Activated T-cell treated with anti-CD3 and anti-CD28 coated beads for 1 hour (primary cell): ENCODE results near the gene COL24A1.
"Not testable (repeated sequence)": the region's sequence is repeated elsewhere in the genome, so short reads cannot be mapped to it uniquely, and the experiment has no call there.

Source experiments
- DNase-seq: peaks from one replicate; pipeline ENCODE4 v3.0.0-alpha.2; 2020; ENCODE audit warnings: low read depth

The COL24A1 gene

GRCh38 chr1:86152887-86153286 is 3.7 kb downstream of the COL24A1 start:
- no peak for DNase-seq

DNA sequence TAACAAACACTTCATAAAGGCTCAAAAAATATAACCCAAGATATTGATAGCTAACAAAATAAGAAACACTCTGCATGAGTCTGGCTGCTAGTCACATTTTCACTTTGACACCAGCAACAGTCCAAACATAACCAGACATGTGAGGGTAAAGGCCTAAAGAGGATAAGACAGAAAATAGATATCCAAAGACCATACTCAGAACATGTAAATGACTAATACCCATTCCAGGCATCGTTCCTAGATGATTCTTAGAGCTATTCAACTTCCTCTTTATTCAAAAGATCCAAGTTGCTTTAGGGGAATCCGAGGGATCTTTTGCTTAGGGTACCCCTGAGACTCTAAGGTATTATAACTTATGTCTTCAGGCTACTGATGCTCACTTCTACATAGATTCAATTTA is 5.1 kb downstream of the COL24A1 start:
- no peak for DNase-seq

DNA sequence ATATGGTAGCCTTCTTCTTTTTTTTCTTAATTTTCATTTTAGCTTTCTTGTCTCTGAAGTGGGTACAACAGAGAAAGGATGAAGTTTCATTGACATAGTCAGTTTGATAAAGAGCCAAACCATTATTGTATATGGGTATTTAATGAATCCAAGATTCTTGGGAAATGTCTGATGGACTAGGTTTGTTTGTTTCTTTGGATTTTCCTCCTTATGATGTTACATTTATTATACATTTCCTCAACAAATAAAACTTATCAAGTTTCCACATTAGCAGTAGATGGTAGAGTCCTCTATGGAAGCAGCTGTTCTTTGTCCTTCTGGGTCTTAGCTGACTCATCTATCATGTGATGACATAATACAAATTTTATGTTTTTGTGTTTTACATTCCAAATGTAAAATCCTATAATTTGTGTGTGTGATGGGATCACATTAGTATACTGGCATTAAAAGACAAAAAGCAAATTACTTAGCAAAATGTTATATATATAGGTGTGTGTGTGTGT is 6.0 kb downstream of the COL24A1 start:
- no peak for DNase-seq

GRCh38 chr1:86149591-86149990 is 7.0 kb downstream of the COL24A1 start:
- no peak for DNase-seq

DNA sequence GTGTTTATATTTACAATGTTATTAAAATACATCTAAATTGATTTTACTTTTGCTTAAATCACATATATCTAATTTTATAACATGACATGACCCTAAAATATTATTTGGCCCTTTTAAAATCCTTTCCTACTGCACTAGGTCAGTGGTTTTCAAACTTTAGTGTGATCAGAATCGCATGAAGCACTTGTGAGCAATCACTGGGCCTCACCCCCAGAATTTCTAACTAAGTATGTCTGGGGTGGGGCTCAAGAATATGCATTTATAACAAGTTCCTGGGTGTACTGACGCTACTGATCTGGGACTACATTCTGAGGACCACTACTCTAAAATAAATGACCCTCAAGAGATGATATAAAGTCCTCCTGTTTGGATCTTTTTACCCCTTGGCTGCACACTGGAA is 8.8 kb downstream of the COL24A1 start:
- no peak for DNase-seq

DNA sequence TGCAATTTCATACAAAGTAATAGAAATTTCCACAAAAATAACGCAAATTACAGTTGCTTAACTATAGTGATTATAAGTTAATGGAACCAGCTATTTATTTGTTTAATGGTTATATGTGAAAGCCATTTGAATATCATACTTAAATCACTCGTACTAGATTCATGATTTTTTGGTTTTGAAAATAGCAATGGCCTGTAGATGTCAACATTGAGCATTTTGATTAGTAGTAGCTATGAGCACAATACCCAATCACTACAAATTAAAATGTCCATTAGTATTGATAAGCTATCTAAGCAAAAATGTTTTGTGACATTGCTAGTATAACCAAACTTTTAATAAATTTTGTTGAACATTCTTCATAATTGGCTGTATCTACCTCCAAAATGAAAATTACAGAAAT is 10.0 kb downstream of the COL24A1 start:
- no peak for DNase-seq

DNA sequence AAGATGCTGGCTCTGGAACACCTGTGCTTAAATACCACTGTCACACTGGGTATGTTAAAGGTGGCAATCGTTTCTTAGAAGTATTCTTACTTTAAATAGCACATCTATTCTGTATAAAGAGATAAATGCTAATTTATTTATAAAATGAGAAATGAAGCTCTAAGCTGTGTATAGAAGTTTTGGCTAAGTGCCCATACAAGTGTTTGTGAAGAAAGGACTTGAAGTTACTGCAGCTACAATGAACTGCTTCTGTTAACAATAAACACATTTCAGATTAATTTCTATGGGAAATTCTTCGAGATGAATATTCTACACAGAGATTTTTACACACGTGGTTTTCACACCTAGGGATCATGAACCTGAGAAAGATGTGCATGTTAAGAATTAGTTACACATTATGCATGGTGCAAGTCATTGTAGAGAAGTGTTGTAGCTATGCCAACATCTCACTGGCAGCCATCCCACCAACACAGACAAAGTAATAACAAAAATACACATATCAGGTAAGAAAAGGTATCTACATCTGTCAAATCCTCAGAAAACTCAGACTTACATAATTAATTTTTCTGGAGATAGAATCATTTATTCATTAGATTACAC is 16.2 kb downstream of the COL24A1 start:
- DNase-seq, result no peak

DNA sequence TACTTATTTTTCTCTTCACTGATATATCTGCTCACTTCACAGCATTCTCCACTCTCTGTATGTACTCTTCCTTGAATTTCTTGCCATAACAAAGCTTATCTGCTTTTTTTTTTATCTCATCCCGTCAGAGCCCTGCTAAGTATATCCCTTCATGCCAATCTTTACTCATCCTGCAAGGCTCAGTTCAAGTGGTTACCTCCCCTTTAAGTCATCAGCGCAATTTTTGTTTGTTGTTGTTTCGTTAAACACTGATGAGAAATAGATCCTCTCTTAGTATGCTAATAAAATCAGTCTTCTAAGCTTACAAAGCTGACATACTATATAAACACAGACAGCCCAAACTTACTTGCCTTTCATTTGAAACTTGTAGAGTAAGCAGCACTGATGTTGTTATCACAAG is 17.8 kb downstream of the COL24A1 start:
- DNase-seq, result no peak

DNA sequence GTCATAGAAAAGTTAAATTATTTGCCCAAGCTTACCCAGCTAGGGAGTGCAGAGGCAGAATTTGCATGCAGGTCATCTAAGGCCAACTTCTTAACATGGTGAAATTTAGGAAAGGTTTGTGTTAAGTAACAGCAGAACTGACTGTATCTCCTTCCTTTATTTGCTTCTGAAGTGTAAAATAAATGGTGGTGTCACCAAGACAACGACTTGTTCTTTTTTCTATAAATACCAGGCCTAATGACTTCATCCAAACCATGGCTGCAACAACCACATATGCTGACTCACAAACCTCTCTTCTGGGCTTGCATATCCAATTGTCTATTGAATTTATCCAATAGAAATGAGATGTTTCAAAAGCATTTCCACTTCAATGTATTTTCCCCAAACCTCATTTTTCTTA is 19.1 kb downstream of the COL24A1 start:
- no peak for DNase-seq

DNA sequence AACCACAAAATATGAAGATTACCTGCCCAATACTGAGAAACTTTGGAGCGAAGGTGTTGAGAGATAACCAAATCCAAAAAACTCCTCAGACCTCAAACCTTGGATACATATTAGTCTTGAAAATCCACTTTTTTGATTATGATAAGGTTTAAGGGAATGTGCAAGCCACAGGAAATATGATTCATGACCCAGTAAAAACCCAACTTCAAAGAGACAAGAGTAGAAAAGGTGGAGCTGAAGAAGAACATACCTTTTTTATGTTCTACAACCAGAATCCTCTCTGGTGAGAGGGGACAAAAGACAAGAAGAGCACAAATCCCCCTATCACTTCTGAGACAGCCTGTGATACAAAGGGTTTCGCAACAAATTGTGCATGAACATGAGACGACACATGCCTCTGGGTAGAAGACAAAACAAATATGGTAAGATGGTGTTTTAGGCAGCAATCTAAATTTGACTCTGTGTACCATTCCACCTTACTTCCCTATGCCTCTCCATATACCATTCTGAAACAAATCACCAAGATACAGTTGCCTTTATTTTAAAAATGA is 37.3 kb downstream of the COL24A1 start:
- DNase-seq, result no peak

- no peak for DNase-seq
These were observed 41.7 kb downstream of the COL24A1 start for GRCh38 chr1:86114816-86115400.

DNA sequence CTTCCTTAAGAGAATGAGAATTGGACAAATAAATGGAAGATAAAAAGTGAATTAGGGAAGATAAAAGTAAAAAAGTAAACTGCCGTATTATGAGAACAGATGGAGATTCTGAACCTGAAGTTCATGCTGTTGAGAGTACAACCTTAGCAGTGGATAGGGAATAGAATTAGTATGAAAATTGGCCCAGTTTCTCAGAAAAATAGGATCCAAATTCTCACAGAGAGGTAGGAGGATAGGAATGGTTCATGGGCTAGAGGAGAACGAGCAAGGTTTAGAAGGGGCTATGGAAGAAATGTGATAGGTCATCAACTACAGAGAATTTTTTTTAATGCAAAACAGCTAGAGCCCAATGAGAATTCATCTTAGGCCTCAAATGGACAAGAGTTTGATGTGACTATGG is 42.3 kb downstream of the COL24A1 start:
- DNase-seq, result no peak

DNA sequence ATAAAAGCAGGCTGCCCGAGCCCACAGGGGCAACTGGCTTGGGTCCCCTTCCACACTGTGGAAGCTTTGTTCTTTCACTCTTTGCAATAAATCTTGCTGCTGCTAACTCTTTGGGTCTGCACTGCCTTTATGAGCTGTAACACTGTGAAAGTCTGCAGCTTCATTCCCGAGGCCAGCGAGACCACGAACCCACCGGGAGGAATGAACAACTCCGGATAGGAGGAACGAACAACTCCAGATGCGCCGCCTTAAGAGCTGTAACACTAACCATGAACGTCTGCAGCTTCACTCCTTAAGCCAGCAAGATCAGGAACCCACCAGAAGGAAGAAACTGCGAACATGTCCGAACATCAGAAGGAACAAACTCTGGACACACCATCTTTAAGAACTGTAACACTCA is 45.0 kb downstream of the COL24A1 start:
- DNase-seq, result not testable (repeated sequence)

- DNase-seq, result no peak
These were observed 46.0 kb downstream of the COL24A1 start for GRCh38 chr1:86110451-86111129.

GRCh38 chr1:86105533-86105866 is 51.1 kb downstream of the COL24A1 start:
- no peak for DNase-seq

- DNase-seq, result no peak
These were observed 51.7 kb downstream of the COL24A1 start for GRCh38 chr1:86104606-86105532.

DNA sequence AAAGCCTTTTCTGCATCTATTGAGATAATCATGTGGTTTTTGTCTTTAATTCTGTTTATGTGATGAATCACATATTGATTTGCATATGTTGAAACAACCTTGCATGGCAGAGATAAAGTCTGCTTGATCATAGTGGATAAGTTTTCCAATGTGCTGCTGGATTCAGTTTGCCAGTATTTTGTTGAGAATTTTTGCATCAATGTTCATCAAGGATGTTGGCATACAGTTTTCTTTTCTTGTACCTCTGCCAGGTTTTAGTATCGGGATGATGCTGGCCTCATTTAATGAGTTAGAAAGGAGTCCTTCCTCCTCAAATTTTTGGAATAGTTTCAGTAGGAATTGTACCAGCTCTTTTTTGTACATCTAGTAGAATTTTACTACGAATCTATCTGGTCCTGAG is 55.0 kb downstream of the COL24A1 start:
- no peak for DNase-seq

GRCh38 chr1:86100401-86100800 is 56.2 kb downstream of the COL24A1 start:
- DNase-seq, result no peak

GRCh38 chr1:86089765-86090164 is 66.8 kb downstream of the COL24A1 start:
- DNase-seq, result no peak

- no peak for DNase-seq
These were observed 70.7 kb downstream of the COL24A1 start for GRCh38 chr1:86085741-86086409.

- no peak for DNase-seq
These were observed 71.6 kb downstream of the COL24A1 start for GRCh38 chr1:86084998-86085397.

GRCh38 chr1:86082183-86082582 is 74.4 kb downstream of the COL24A1 start:
- DNase-seq, result no peak
